Anterior cingulate cortex (tissue), 58 donors: ENCODE data around the gene GDPD5.
"Not testable (repeated sequence)": the region's sequence is repeated elsewhere in the genome, so short reads cannot be mapped to it uniquely, and the experiment has no call there.

Experiments used
- DNase-seq, 58 donors: peaks; one replicate each; lab custom pipeline; 2025; lab: John Stamatoyannopoulos, UW

GDPD5 gene

GRCh38 chr11:75420224-75421034 lies 105.3 kb downstream of the GDPD5 start:
- no peak for DNase-seq

DNA sequence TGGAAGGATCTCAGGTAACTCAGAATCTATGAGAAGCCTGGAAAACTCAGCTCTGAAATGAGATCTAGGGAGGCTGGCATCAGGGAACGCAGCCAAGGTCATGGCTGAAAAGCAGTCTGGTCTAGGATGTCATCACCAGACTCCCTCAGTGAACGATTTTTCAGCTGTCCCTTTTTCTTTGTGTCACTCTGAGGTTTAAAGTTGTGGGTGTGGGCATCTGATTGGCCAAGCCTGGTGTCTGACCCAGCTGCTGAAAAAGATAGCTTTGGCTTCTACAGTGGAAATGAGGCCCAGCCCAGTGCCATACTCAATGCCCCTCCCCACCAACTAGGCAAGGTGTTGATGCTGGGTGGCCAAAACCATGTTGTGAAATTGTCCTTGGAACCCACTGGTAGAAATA lies 111.9 kb downstream of the GDPD5 start:
- DNase-seq: no peak

- DNase-seq: not testable (repeated sequence)
Measured at GRCh38 chr11:75413146-75413545, 112.6 kb downstream of the GDPD5 start.

DNA sequence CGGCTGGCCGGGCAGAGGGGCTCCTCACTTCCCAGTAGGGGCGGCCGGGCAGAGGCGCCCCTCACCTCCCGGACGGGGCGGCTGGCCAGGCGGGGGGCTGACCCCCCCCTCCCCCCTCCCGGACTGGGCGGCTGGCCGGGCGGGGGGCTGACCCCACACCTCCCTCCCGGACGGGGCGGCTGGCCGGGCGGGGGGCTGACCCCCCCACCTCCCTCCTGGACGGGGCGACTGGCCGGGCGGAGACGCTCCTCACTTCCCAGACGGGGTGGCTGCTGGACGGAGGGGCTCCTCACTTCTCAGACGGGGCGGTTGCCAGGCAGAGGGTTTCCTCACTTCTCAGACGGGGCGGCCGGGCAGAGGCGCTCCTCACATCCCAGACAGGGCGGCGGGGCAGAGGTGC lies 115.8 kb downstream of the GDPD5 start:
- DNase-seq: not testable (repeated sequence)

- DNase-seq: no peak
Measured at GRCh38 chr11:75408957-75409219, 116.9 kb downstream of the GDPD5 start.

DNA sequence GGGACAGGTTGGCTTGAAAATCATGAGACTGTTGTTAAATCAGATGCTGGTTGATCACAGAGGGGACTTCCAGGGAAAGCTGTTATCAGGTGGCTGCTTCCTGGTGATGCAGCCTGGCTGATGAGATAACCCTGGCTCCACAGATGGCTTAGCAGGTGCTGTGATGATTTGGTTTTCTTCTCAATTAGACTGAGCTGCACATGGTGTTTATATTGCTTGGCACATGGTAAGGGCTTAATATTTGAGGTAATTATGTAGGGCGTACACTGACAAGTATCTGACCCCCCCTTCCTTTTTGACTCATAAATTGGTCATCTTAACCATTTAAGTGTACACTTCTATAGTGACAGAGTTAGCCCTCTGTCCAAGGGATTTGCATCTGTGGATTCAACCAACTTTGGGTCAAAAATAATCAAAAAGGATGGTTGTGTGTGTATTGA lies 119.4 kb downstream of the GDPD5 start:
- DNase-seq: no peak

GRCh38 chr11:75403983-75404658 lies 121.6 kb downstream of the GDPD5 start:
- no peak for DNase-seq

GRCh38 chr11:75403037-75403436 lies 122.7 kb downstream of the GDPD5 start:
- DNase-seq: no peak

DNA sequence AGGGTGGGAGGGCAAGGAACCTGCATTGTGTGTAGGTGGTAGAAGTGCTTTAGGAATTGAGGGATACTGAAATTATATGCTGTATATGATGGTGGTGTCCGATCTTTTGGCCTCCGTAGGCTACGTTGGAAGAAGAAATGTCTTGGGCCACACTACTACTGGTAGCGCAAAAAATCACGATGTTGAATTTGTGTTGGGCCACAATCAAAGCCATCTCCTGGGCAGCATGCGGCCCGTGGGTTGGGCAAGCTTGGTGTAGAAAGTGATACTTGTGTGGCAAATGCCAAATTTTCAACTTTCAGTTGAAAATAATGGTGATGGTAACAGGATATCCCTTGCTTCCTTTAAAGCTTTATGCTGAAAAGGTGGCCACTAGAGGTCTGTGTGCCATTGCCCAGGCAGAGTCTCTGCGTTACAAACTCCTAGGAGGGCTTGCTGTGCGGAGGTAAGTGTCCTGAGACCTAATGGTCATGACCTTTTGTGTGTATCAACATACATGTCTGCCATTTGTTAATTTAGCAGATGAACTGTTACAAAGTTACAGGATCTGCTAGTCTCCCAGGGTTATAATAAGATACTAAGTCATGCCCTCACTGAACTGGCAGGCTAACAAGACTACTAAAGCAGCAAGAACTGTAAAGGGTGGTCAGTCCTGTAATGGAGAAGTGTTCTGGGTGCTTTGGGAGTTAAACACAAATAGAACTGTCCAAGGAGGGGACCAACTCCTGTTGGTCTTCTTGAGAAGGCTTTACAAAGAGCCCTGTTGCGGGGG lies 123.6 kb downstream of the GDPD5 start:
- no peak for DNase-seq

- no peak for DNase-seq
Measured at GRCh38 chr11:75400146-75400865, 125.4 kb downstream of the GDPD5 start.

DNA sequence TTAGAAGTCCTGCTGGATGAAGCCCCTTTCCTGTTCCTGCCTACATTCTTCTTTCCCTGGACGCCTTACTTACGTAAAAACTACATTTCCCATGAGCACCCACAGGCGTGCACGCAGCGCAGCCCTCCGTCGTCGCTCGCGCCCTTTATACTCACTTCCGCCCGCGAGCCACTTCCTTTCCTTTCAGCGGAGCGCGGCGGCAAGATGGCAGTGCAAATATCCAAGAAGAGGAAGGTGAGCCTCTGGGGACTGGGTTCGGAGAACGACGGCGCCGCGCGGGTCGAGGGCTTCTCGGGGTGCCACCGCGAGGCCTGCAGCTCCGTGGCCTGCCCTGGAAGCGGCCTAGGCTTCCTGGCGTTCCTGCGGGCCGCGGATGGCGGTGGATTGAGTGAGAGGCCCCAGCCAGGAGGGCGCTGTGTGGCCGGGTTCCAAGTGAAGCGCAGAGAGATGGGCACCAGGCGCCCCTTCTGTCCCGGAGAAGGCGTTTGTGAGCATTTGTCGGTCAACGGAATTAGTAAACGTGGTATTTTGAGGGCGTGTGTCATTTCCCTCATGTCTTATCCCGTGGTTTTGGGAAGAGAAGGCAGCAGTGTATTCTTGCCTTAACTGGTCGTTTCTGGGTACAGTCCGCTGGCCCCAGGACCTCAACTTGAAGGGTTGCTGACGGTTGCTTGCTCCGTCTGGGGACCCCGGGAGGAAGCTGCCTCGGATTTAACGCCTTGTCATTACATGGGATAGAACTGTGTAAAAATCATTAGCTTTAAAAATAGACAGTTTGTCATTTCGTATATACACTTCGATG lies 126.2 kb downstream of the GDPD5 start, which contains the start of gene RPS3:
Gene RPS3 (plus strand): TSS at position 175 of the 802 bp plus-strand sequence. CDS start 30 bp downstream, at position 205.
- DNase-seq: peak; percentile 24 to 94 (median 85)

GRCh38 chr11:75398906-75399305 lies 126.8 kb downstream of the GDPD5 start:
- DNase-seq: no peak

GRCh38 chr11:75394085-75394840 lies 131.5 kb downstream of the GDPD5 start:
- DNase-seq: peak in 1 of 58 donors; percentile 29

- DNase-seq: no peak
Measured at GRCh38 chr11:75389925-75390324, 135.8 kb downstream of the GDPD5 start.

- no peak for DNase-seq
Measured at GRCh38 chr11:75389276-75389605, 136.5 kb downstream of the GDPD5 start.

- DNase-seq: peak in 55 of 58 donors; percentile 2 to 83 (median 34)
Measured at GRCh38 chr11:75388386-75389275, 137.1 kb downstream of the GDPD5 start.

GRCh38 chr11:75387736-75388294 lies 137.9 kb downstream of the GDPD5 start:
- no peak for DNase-seq
